Esophagus mucosa (tissue), 1 donor: ENCODE data around the gene MLXIP. TPM values are rescaled to one million over a fixed set of nuclear protein-coding genes. Genes with fewer than 3 reads are reported as not detected.

Experiments used
- ATAC-seq: fragments of 200-7000 bp; cut with Tn5 transposase; one replicate; pipeline ENCODE4 v1.9.1; 2020
- total RNA-seq: library from RNA; stranded (reverse); gene quantifications from one replicate; pipeline ENCODE4 v1.2.4, GENCODE V29; 2023
- donor health status: DM: yes; HTN: yes; CAD: no.

MLXIP gene
- total RNA-seq, 1 donor from 2014 or later = 13.1 TPM

DNA sequence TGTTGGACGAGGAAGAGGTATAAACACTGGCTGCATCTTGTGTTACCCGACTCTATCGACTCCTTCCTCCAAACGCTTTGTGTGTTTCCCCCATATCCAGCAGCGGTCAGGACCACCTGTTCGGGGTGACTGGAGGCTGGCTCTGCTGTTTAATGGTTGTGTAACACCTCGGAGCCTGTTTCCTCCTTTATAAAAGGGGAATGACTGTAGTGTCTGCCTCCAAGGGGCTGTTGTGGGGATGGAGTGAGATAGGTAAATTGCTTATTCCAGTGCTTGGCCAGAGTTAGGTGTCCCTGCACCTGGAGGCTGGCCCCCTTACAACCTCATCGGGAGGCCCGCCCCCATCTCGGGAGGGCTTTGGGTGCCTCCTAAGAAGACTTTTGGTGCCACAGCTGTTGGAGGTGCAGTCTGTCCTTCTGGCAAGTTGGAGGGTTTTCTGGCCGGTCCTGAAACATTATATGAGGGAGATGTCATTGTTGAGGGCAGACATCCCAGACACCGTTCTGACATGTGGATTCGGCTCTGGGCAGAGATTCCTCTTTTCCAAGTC is 1.1 kb downstream of the MLXIP start:
- ATAC-seq = no peak

DNA sequence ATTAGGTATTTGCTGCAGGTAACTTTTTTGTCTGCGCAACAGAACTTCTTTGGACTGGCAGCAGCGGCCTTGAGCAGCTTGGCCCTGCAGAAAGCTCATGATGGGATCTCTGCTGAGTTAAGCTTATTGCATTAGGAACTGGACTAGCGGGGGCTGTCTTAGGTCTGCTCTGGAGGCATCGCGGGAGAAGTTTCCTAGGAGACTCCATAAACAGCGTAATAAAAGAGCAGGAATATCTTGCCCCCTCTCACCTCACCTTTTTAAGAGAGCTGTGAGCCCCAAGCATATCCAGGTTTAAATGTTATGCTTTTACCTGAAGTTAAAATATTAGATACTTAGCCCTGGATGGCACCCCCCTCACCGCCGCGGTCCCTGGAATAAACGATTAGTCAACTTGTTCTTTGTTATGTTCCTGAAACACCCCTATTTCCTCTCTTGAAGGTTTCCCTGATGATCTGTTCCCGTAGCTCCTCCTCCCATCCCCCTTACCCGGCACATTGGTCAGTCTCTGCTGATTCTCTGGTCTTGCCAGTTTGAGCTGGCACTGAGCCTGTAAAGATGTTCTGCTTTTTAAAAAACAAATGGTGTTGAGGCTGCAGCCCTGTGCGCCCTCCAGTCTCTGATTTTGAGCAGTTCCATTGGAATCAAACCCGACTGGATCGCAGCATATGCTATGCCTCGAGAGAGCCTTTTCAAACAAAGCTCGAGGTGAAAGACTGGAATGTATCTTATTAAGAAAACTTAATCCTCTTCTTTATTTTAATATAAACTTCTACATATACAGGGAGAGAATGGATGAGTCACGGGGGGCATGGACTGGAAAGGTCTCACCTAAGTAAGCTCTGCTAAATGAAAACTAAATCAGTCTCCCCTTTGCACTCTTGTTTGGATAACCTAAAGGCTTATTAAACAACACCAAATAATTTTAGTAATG is 1.9 kb downstream of the MLXIP start:
- ATAC-seq = peak; percentile 27

DNA sequence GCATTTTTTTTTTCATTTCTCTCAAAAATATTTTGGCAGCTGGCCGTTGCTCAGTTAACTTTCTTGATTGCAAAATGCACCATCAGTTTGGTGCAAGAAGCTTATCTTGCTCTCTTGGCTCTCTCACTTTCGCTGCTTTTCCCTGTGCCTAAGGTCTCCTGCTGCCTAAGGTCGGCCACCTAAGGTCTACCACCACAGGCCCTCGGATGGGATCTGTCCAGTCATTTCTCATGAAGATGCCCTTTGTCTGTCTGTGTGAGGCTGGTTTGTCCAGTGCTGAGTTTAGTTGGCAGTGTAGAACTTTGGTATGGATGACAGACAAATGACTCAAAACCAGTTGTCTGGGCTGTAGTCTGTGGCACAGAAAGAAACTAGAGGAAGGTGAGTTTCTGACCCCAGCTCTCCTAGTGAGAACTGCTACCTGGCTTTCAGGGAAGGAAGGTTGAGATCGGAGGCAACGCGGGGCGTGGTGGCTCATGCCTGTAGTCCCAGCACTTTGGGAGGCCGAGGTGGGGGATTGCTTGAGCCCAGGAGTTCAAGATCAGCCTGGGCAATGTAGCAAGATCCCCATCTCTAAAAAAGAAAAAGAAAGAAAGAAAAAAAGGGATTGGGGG is 2.6 kb downstream of the MLXIP start:
- ATAC-seq = peak; percentile 37

DNA sequence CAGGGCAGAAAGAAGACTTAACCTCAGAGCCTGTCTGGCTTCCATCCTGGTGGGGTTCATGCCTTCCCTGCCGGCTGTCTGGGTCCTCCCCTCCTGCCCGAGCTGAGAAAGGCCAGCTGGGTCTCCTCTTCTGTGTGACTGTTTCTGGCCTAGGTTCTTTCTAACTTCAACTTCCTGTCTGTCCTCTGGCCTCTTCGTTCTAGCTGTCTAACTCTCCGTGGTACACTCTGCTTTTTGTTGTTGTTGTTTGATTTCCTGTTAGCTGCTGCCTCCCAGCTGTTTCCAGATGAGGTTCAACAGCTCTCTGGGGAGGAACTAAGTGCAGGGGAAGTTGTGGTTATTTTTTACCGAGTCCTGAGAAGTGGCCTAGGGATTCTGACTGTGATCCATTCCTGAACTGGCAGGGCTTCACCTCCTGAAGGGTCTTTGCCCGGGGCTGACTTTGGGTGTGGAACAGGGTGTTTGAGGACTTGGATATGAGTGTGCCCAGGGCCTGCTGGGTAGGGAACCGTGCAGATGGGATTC is 3.2 kb downstream of the MLXIP start:
- peak; percentile 10 for ATAC-seq

DNA sequence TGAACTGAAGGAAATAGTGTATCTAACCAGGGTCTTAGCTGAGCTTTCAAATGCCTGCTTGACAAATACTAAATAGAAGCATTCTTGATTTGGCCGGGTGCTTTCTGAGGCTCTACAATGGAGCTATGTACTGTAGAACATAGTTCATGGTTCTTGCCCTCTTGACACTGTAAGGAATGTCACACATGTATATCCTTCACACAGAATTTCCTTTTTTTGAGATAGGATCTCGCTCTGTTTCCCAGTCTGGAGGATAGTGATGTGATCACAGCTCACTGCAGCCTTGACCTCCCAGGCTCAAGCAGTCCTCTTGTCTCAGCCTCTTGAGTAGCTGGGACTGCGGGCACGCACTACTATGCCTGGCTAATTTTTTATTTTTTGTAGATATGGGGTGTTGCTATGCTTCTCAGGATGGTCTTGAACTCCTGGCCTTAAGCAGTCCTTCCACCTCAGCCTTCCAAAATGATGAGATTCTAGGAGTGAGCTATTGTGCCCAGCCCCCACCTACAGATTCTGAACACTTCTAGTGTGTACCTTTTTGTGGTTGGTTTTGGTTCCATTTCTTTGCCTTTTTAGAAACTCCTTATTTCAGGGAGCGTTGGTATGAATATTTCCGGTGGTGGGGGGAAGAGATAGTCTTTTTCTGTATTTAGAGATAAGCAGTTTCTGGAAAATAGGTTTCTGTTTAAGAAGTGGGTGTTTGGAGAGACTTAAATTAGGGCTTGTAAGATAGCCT is 4.2 kb downstream of the MLXIP start:
- no peak for ATAC-seq

DNA sequence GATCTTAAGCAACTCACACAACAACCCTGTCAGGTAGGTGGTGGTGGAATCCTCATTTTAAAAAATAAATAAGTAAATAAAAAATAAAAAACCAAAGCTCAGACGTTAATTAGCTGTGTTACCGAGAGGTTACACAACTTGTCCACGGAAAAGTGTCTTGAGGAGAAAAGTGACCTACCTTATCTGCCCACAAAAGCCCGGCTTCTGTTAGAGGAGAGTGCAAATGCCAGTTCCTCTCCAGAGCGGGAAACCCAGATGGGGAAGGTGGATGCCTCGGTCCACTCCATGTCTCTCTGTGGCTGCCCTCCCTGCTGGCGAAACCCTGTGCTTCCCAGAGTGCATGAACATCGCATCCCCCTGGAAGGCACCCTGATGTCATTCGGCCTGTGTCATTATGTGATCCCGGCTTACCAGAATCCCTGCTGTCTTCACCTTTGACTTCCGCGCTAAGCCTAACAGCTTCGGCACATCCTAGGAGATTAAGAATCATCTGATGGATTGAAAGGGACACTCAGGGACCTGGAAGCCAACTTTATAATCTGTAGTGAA is 6.4 kb downstream of the MLXIP start:
- ATAC-seq = no peak

DNA sequence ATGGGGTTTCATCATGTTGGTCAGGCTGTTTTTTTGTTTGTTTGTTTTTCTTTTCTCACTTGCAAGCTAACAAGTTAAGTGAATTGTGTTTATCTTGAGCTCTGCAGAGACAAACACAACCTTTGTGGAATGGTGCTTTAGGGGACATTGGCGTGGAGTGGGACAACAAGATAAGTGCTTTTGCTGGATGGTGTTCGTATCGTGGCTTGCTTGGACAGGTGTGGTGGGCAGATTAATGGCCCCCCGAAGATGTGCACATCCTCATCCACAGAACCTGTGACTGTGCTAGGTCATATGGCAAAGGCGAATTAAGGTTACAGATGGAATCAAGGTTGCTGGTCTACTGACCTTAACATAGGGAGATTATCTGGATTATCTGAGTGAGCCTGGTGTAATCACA is 7.0 kb downstream of the MLXIP start:
- no peak for ATAC-seq

DNA sequence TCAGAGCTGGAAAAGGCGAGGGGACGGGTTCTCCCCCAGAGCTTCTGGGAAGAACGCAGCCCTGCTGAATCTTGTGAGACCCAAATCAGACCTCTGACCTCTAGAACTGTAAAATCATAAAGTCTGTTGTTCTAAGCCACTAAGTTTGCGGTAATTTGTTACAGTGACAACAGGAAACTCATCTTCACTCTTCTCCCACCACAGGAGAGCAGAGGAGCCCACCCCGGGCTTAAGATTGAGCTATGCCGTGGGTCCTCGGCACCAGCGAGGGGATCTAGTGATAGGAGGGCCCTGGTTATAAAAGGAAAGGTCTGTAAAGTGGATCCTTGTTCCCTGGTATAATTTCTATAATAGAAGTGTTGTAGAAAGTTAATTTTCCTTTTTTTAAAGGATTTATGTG is 7.6 kb downstream of the MLXIP start:
- ATAC-seq = no peak

DNA sequence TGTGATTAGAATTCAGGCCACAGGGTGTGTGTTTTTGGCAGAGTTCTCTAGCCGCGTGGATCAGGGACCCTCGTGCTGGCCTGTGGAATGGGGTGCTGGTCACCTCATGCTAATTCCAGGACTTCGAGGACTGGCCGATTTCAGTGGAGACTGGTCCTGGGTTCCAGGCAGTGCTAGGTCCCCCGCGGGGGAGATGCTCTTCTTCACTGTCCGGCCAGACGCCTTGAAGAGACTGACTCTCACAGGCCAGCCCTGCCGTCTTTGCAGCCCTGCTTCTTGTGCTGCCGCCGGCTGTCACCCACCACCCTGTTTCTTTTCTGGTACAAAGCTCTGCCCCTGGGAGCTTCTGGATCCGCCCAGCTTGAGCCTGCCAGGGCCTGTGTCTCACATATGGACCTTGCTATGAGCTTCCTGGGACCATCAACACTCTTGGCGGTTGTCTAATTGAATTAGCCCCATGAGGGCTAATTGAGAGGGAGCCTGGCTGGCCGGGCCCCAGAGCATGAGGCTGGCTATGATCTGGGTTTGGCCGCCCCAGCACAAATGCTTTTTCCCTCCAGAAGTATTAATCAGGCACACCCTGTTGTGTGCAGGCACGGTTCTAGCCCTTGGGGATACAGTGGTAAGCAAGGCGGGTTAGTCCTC is 8.2 kb downstream of the MLXIP start:
- ATAC-seq = no peak

DNA sequence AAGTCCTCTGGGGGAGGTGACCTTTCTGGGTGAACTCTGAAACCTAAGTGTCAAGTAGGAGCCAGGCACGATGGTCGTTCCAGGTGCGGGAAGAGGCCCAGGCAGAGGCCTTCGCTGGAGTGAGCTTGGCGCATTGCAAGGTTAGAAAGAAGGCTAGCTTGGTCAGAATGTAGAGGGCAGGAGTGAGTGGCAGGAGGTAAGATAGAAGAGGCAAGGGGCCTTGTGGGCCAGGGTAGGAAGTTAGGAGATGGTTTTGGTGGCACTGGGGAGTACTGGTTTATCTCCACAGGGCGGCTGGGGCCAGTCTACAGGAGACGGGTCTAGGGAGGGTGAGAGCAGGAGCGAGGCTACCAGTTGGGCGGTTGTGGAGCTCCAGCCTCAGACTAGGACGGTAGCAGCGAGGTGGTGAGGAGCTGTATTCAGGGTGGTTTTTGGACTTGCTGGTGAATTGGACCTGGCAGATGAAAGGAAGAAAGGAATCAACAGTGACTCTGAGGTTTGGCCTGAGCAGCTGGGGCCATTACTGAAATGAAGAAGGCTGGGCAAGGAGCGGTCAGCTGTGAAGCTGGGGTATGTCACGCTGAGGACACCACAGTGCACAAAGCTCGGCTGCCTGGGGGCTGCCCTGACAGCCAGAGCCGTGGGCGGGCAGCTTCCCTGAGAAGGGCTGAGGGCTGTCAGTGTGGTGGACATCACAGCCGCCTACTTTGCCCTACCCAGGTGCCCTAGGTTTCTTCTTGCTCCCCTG is 9.0 kb downstream of the MLXIP start:
- peak; percentile 20 for ATAC-seq

DNA sequence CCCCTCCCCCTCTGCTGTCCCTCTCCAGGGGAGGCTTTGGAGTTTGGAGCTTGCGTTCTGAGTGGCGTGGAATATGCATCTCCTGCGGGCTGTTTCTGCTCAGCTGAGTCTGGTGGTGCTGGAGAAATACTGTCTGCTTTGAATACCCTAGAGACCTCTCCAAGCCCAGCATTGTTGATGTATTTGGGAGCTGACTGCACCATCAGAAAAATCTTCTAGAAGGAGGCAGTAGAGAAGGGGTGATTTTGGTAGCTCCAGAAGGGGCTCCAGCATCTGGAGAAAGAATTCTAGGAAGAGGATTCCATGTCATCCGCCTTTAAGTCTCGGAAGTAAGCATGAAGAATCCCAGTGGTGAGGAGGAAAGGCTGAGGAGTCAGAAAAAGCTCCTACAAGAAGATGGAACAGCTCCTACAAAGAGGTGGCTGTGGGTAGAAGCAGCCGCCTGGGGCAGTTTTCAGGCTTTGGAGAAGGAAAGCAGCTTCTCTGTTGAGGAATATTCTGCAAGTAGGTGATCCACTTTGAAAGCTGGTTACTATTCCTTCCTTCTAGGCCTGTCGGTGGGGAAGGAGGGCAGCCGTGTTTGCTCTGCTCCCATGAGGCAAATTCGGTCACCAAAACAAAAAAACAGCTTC is 9.7 kb downstream of the MLXIP start:
- no peak for ATAC-seq

DNA sequence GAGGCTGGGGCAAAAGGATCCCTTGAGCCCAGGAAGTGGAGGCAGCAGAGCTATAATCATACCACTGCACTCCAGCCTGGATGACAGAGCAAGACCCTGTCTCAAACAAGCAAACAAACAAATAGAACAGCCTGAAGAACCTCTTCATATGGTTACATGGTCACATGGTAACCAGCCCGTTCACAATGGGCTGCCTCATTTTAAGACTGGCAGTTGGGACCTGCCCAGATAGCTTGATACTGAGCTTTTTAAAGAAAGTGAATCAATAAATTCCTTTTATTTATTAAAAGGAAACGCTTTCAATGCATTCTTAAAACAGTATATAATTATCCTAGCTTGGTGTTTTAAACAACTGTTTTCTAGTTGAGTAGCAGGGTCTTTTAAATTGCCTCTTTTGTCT is 10.5 kb downstream of the MLXIP start:
- no peak for ATAC-seq

DNA sequence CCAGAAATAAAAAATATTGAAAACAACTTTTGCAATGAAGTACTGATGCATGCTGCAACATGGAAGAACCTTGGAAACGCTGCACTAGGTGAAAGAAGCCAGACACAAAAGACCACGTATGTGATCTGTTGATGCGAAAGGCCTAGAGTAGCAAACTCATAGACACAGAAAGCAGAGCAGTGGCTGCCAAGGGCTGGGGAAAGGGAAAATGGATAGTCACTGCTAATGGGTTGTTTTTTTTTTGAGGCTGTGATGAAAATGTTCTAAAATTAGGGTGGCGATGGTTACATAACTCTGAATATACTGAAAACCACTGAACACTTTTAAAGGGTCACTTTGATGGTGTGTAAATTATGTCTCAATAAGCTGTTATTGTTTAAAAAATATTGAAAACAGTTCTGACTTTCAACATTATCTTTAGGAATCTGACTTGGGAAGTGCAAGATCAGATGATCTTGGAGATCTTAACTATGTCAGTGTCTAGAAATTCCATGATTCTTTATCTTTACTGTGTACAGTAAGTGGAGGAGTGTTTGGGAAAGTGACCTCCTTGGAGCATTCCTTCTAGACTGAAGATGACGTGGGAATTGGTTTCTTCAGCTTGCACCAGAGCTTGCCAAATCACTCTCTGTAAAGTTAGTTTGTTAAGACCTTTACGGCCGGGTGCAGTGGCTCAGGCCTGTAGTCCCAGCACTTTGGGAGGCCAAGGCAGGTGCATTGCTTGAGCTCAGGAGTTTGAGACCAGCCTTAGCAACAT is 12.4 kb downstream of the MLXIP start:
- ATAC-seq = no peak

DNA sequence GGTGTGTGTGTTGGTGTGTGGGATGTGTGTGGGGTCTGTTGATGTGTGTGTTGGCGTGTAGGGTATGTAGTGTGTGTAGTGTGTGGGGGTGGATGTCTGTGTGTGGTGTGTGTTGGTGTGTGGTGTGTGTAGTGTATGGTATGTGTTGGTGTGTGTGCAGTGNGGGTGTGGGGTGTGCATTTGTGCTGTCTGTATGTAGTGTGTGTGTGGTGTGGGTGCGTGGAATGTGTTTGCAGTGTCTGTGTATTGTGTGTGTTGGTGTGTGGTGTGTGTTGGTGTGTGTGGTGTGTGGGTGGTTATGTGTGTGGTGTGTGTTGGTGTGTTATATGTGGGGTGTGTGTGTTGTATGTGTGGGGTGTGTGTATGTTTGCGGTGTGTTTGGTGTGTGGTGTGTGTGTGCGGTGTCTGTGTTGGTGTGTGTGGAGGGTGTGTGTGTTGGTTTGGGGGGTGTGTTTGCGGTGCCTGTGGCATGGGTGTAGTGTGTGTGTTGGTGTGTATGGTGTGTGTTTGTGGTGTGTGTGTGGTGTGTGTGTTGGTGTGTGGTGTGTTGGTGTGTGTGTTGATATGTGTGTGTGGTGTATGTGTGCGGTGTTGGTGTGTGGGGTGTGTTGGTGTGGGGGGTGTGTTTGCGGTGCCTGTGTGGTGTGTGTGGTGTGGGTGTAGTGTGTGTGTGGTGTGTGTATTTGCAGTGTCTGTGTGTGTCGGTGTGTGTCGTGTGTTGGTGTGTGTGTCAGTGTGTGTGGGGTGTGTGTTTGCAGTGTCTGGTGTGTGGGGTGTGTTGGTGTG is 14.7 kb downstream of the MLXIP start:
- ATAC-seq = no peak

DNA sequence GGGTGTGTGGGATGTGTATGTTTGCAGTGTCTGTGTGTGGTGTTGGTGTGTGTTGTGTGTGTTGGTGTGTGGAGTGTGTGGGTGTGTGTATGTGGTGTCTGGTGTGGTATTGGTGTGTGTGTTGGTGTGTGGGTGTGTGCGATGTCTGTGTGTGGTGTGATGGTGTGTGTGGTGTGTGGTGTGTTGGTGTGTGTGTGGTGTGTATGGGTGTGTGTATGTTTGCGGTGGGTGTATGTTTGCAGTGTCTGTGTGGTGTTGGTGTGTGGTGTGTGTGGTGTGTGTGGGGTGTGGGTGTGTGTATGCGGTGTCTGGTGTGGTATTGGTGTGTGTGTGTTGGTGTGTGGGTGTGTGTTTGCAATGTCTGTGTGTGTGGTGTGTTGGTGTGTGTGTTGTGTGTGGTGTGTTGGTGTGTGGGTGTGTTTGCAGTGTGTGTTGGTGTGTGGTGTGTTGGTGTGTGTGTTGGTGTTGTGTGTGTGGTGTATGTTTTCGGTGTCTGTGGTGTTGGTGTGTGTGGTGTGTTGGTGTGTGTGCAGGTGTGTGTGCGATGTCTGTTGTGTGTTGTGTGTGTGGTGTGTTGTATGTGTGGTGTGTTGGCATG is 15.7 kb downstream of the MLXIP start:
- ATAC-seq = no peak

DNA sequence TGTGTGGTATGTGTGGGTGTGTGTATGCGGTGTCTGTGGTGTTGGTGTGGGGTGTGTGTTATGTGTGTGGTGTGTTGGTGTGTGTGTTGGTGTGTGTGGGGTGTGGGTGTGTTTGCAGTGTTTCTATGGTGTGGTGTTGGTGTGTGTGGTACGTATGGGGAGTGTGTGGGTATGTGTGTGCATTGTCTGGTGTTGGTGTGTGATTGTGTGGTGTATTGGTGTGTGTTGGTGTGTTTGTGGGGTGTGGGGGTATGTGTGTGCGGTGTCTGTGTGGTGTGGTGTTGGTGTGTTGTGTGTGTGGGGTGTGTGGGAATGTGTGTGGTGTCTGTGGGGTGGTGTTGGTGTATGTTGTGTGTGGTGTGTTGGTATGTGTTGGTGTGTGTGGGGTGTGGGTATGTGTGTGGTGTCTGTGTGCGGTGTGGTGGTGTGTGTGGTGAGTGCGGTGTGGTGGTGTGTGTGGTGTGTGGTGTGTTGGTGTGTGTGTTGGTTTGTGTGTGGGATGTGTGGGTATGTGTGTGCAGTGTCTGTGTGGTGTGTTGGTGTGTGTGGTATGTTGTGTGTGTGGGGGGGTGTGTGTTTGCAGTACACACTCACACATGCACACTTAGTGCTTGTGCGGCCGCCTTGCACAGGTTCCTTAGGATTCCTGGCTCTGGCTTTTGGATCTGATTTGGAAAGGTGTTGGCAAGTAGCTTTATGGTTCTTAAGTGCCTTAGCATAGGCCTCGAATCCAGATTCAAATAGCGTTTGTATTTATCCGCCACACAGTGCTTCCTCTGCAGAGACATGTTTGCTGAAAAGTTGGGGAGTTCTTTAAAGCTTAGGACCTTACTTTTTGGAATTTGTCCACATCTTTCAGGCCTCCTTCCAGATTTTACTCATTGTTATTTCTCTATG is 16.4 kb downstream of the MLXIP start:
- no peak for ATAC-seq

DNA sequence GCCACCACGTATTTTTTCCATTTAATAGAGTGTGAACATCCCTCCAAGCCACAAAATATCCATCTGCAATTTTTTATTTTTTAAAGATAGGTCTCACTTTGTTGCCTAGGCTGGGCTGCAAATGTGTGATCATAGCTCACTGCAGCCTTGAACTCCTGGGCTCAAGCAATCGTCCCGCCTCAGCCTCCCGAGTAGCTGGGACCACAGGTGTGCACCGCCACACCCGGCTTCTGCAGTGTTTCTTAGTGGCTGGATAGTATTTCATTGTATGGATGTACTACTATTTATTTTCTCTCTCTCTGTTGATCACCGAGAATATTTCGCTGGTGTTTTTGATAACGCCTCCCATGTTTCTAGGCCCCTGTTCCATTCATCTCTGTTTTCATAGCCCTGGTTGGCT is 17.5 kb downstream of the MLXIP start:
- ATAC-seq = no peak
